Loucy (cell line): Measurements from ENCODE around the gene HTR5A.

Experiments
- EZH2phosphoT487 ChIP-seq: fragments of 200-600 bp; IDR thresholded peaks from 2 replicates; pipeline ENCODE4 v1.6.1; 2018; ENCODE audit warnings: antibody characterized with exemption, mild to moderate bottlenecking, moderate library complexity, borderline replicate concordance
- TF ChIP-seq, protein P1 (sequence below): fragments of 200-600 bp; sonication (generic); conservative IDR thresholded peaks from 2 replicates; pipeline ENCODE4 v1.5.1; 2014; ENCODE audit warnings: mild to moderate bottlenecking, antibody characterized with exemption, low read length

DNA sequence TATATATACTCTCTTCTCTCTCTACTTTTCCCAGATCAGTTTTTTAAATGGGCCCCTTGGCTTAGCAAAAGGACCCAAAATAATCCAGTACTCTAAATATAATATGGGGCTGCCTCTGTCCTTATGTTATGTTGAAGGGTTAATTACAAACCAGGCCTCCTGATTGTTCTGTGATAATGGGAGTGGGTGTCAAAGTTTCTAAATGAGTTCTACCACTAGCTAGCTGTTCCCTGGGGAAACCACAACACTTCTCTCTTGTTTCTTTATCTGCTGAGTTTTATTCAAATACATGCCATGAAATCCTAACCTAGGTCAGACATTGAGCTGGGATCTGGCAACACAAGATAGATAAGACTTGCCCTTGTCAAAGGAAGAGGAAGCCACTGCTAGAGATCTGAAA is 3.8 kb downstream of the HTR5A start:
- TF ChIP-seq, protein P1, sequence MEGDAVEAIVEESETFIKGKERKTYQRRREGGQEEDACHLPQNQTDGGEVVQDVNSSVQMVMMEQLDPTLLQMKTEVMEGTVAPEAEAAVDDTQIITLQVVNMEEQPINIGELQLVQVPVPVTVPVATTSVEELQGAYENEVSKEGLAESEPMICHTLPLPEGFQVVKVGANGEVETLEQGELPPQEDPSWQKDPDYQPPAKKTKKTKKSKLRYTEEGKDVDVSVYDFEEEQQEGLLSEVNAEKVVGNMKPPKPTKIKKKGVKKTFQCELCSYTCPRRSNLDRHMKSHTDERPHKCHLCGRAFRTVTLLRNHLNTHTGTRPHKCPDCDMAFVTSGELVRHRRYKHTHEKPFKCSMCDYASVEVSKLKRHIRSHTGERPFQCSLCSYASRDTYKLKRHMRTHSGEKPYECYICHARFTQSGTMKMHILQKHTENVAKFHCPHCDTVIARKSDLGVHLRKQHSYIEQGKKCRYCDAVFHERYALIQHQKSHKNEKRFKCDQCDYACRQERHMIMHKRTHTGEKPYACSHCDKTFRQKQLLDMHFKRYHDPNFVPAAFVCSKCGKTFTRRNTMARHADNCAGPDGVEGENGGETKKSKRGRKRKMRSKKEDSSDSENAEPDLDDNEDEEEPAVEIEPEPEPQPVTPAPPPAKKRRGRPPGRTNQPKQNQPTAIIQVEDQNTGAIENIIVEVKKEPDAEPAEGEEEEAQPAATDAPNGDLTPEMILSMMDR = no peak
- TF ChIP-seq EZH2phosphoT487 = no peak
